ENCODE data around the gene CASK. TPM values are rescaled to one million over a fixed set of nuclear protein-coding genes. Genes with fewer than 3 reads are reported as not detected.

Gene CASK
- total RNA-seq, 1 experiment from 2014 or later: 33.5 TPM

GRCh38 chrX:41689711-41690110 is 233.6 kb downstream of the CASK start:
- BruUV-seq (replicated peaks): no TSS peak
- H3K4me3 ChIP-seq (ENCODE audit: low read depth, low read length, poor library complexity, severe bottlenecking): no peak overlapping the region
- no peaks in the 10 kb centered on the region for H3K9me3 ChIP-seq (ENCODE audit: low read depth, low read length, poor library complexity, severe bottlenecking)
- no peak overlapping the region for H3K27ac ChIP-seq (ENCODE audit: low read depth, low read length, poor library complexity, severe bottlenecking)
- no peak for TF ChIP-seq EZH2 (IDR thresholded peaks at IDR 0.05; ENCODE audit: borderline replicate concordance, low read depth, low read length, poor library complexity, severe bottlenecking)
- no peak for TF ChIP-seq CTCF (conservative IDR thresholded peaks at IDR 0.05; ENCODE audit: low read depth, low read length)
- H3K4me1 ChIP-seq (ENCODE audit: insufficient read depth, low read length, poor library complexity, severe bottlenecking): peaks cover 5% of the 10 kb centered on the region
- intact Hi-C loops (cut with micrococcal nuclease; ENCODE audit: unreplicated experiment): no loop called here
- no peak for DNase-seq (ENCODE audit: low spot score)
- ChIA-PET CTCF (no interaction called here), POLR2A (ENCODE audit: low non-redundant PET) (no interaction called here)
- no peaks in the 10 kb centered on the region for H3K36me3 ChIP-seq (ENCODE audit: insufficient read depth, low read length, poor library complexity, severe bottlenecking)
- no peaks in the 10 kb centered on the region for H3K27me3 ChIP-seq (replicated peaks; ENCODE audit: insufficient read depth, low read depth, low read length, poor library complexity)

GRCh38 chrX:41688835-41689234 is 234.5 kb downstream of the CASK start, which contains the start of gene GPR34:
TSS of gene GPR34 (plus strand) at chrX:41688973. CDS start at chrX:41695634, 6,661 bp downstream.
- Histone ChIP-seq H3K27ac (ENCODE audit: low read depth, low read length, poor library complexity, severe bottlenecking) (no peak within 1 kb of the TSS), H3K9me3 (ENCODE audit: low read depth, low read length, poor library complexity, severe bottlenecking) (no peaks in the 10 kb centered on the region), H3K36me3 (ENCODE audit: insufficient read depth, low read length, poor library complexity, severe bottlenecking) (no peaks in the 10 kb centered on the region), H3K4me1 (ENCODE audit: insufficient read depth, low read length, poor library complexity, severe bottlenecking) (peaks cover 5% of the 10 kb centered on the region), H3K4me3 (ENCODE audit: low read depth, low read length, poor library complexity, severe bottlenecking) (no peak within 1 kb of the TSS), H3K27me3 (replicated peaks; ENCODE audit: insufficient read depth, low read depth, low read length, poor library complexity) (no peaks in the 10 kb centered on the region)
- ChIA-PET CTCF (no interaction called here), POLR2A (ENCODE audit: low non-redundant PET) (interaction anchor here (0.6 kb wide), 1 partner anchor 15 kb away, joined by 7 read pairs; no protein-coding TSS in a partner anchor)
- intact Hi-C loops (cut with micrococcal nuclease; ENCODE audit: unreplicated experiment): no loop called here
- no peak for DNase-seq (ENCODE audit: low spot score)
- TF ChIP-seq EZH2 (IDR thresholded peaks at IDR 0.05; ENCODE audit: borderline replicate concordance, low read depth, low read length, poor library complexity, severe bottlenecking) (no peak), CTCF (conservative IDR thresholded peaks at IDR 0.05; ENCODE audit: low read depth, low read length) (no peak)
- BruUV-seq (replicated peaks): no TSS peak

- DNase-seq (ENCODE audit: low spot score): no peak
- H3K4me1 ChIP-seq (ENCODE audit: insufficient read depth, low read length, poor library complexity, severe bottlenecking): peaks cover 5% of the 10 kb centered on the region
- intact Hi-C loops (cut with micrococcal nuclease; ENCODE audit: unreplicated experiment): no loop called here
- no peak overlapping the region for H3K4me3 ChIP-seq (ENCODE audit: low read depth, low read length, poor library complexity, severe bottlenecking)
- H3K27me3 ChIP-seq (replicated peaks; ENCODE audit: insufficient read depth, low read depth, low read length, poor library complexity): no peaks in the 10 kb centered on the region
- H3K27ac ChIP-seq (ENCODE audit: low read depth, low read length, poor library complexity, severe bottlenecking): no peak overlapping the region
- TF ChIP-seq CTCF (conservative IDR thresholded peaks at IDR 0.05; ENCODE audit: low read depth, low read length) (no peak), EZH2 (IDR thresholded peaks at IDR 0.05; ENCODE audit: borderline replicate concordance, low read depth, low read length, poor library complexity, severe bottlenecking) (no peak)
- BruUV-seq (replicated peaks): no TSS peak
- no peaks in the 10 kb centered on the region for H3K9me3 ChIP-seq (ENCODE audit: low read depth, low read length, poor library complexity, severe bottlenecking)
- no peaks in the 10 kb centered on the region for H3K36me3 ChIP-seq (ENCODE audit: insufficient read depth, low read length, poor library complexity, severe bottlenecking)
- ChIA-PET CTCF (no interaction called here), POLR2A (ENCODE audit: low non-redundant PET) (interaction anchor here (0.6 kb wide), 1 partner anchor 16 kb away, joined by 7 read pairs; no protein-coding TSS in a partner anchor)
Observed at GRCh38 chrX:41688156-41688555, 235.2 kb downstream of the CASK start.

Data from A673 (cell line).